B cell (primary cell): ENCODE measurements around the gene COL4A1. TPM values are rescaled to one million over a fixed set of nuclear protein-coding genes. Genes with fewer than 3 reads are reported as not detected.

Experiments used
- ATAC-seq: fragments of 200-7000 bp; cut with Tn5 transposase; one replicate; pipeline ENCODE4 v1.10.0; 2021; ENCODE audit warnings: low read depth, mild to moderate bottlenecking, moderate number of reproducible peaks, moderate library complexity
- CTCF ChIA-PET: fragments of 350-600 bp; sonication (Branson Sonifier 250); formaldehyde crosslinking; loops from one replicate; lab custom pipeline; 2021; ENCODE audit warnings: antibody characterized with exemption, inconsistent platforms; lab: Charles Lee
- POLR2A ChIA-PET: fragments of 350-600 bp; sonication (Branson Sonifier 250); formaldehyde crosslinking; loops from one replicate; lab custom pipeline; 2021; ENCODE audit warnings: antibody characterized with exemption; lab: Charles Lee
- DNase-seq: peaks from one replicate; pipeline ENCODE4 v3.0.0; 2013
- H2AFZ ChIP-seq: 2 replicates; pipeline ENCODE4 v1.6.1; 2012; ENCODE audit warnings: mild to moderate bottlenecking, low read depth, low read length; ENCODE audit not compliant: insufficient read depth, poor library complexity, severe bottlenecking
- H3K27ac ChIP-seq, 2 donors: 1 replicate in 1 of 2; 2 replicates in 1 of 2; pipeline ENCODE4 v1.5.1; 2012 to 2013; ENCODE audit warnings: low read length in 2 of 2, mild to moderate bottlenecking in 2 of 2, moderate library complexity in 1 of 2
- H3K27me3 ChIP-seq, 4 experiments: fragments of 200-600 bp in 1 of 4; sonication (generic) in 1 of 4; replicated peaks in 1 of 4; 1 replicate in 2 of 4; 2 replicates in 2 of 4; pipeline versions ENCODE4 v1.6.1 to v1.7.0; 2013 to 2016; ENCODE audit warnings: low read length in 3 of 4, mild to moderate bottlenecking in 2 of 4, mixed read lengths in 1 of 4, moderate library complexity in 1 of 4; ENCODE audit not compliant: insufficient read depth in 4 of 4, control insufficient read depth in 3 of 4; ENCODE audit errors: control extremely low read depth in 1 of 4
- H3K36me3 ChIP-seq, 2 experiments: replicated peaks in 1 of 2; 1 replicate in 1 of 2; 2 replicates in 1 of 2; pipeline versions ENCODE4 v1.6.1 to v1.7.1; 2013; ENCODE audit warnings: low read length in 1 of 2; ENCODE audit not compliant: insufficient read depth in 2 of 2, control insufficient read depth in 1 of 2; ENCODE audit errors: control extremely low read depth in 1 of 2, extremely low read depth in 1 of 2
- H3K4me1 ChIP-seq, 2 donors: fragments of 200-600 bp in 1 of 2; sonication (generic) in 1 of 2; 1 replicate in 1 of 2; 2 replicates in 1 of 2; pipeline versions ENCODE4 v1.5.1 to v1.6.1; 2013 to 2017; ENCODE audit warnings: low read length in 2 of 2; ENCODE audit not compliant: control insufficient read depth in 2 of 2, insufficient read depth in 2 of 2
- H3K4me2 ChIP-seq: replicated peaks from 2 replicates; pipeline ENCODE3; 2012; ENCODE audit warnings: mild to moderate bottlenecking, low read depth, low read length; ENCODE audit not compliant: poor library complexity, severe bottlenecking
- H3K4me3 ChIP-seq, 5 experiments: fragments of 200-600 bp in 1 of 5; sonication (generic) in 1 of 5; 1 replicate in 3 of 5; 2 replicates in 2 of 5; pipeline versions ENCODE4 v1.5.1 to v1.7.0; 2011 to 2016; ENCODE audit warnings: low read length in 4 of 5, mild to moderate bottlenecking in 4 of 5, low read depth in 2 of 5, control low read depth in 1 of 5, moderate library complexity in 1 of 5; ENCODE audit not compliant: insufficient read depth in 1 of 5; ENCODE audit errors: control extremely low read depth in 1 of 5, extremely low read depth in 1 of 5
- H3K79me2 ChIP-seq: fragments of 200-600 bp; sonication (generic); one replicate; pipeline ENCODE4 v1.6.0; 2016; ENCODE audit warnings: low read length; ENCODE audit not compliant: control insufficient read depth, insufficient read depth
- H3K9ac ChIP-seq: fragments of 200-600 bp; sonication (generic); 2 replicates; pipeline ENCODE4 v1.6.1; 2017; ENCODE audit warnings: mild to moderate bottlenecking, low read length, moderate library complexity
- H3K9me3 ChIP-seq, 3 donors: one replicate each; pipeline versions ENCODE4 v1.6.1 to v1.7.1; 2013; ENCODE audit warnings: low read length in 2 of 3; ENCODE audit not compliant: control insufficient read depth in 2 of 3, insufficient read depth in 1 of 3; ENCODE audit errors: control extremely low read depth in 1 of 3
- H4K20me1 ChIP-seq: 2 replicates; pipeline ENCODE4 v1.6.0; 2012; ENCODE audit warnings: mild to moderate bottlenecking, low read length; ENCODE audit not compliant: insufficient read depth, control insufficient read depth, poor library complexity, severe bottlenecking
- H3K27ac Mint-ChIP-seq: one replicate; pipeline ENCODE4 v1.8.0; 2021; ENCODE audit warnings: mixed read lengths
- H3K27me3 Mint-ChIP-seq: one replicate; pipeline ENCODE4 v1.8.0; 2021; ENCODE audit warnings: mixed read lengths
- H3K4me1 Mint-ChIP-seq: one replicate; pipeline ENCODE4 v1.8.0; 2021; ENCODE audit warnings: mixed read lengths
- H3K4me3 Mint-ChIP-seq: one replicate; pipeline ENCODE4 v1.8.0; 2021; ENCODE audit warnings: mixed read lengths
- H3K9me3 Mint-ChIP-seq: one replicate; pipeline ENCODE4 v1.8.0; 2022; ENCODE audit warnings: mixed read lengths; ENCODE audit not compliant: insufficient read depth
- EZH2 ChIP-seq: IDR thresholded peaks from 2 replicates; pipeline ENCODE4 v1.6.1; 2012; ENCODE audit warnings: borderline replicate concordance, low read depth, mild to moderate bottlenecking, moderate library complexity, low read length; ENCODE audit not compliant: insufficient read depth, poor library complexity, severe bottlenecking
- WGBS: methylation state at CpG from one replicate; pipeline ENCODE4 v1.1.5; 2013; ENCODE audit warnings: missing lambda C conversion rate; ENCODE audit not compliant: insufficient coverage; 5-methylcytosine and 5-hydroxymethylcytosine counted together
- intact Hi-C: fragments of 100-400 bp; cut with micrococcal nuclease; formaldehyde crosslinking; loops from one replicate; pipeline ENCODE4 v1.10.0; 2022
- polyA plus RNA-seq: library from polyadenylated mRNA; depleted of rRNA; stranded (reverse); fragments of >200 nt; gene quantifications from 2 replicates; pipeline ENCODE4 v1.2.3, GENCODE V29; 2012
- total RNA-seq, 2 donors: library from RNA; stranded (reverse); fragments of 120-200 nt in 1 of 2; gene quantifications; 1 replicate in 1 of 2; 2 replicates in 1 of 2; pipeline versions ENCODE4 v1.2.3 to v1.2.4, GENCODE V29; 2013 to 2022
- TF ChIP-seq, protein P1 (sequence below): fragments of 200-600 bp; IDR thresholded peaks from one replicate; pipeline ENCODE4 v1.8.0; 2022; ENCODE audit warnings: antibody characterized with exemption, mild to moderate bottlenecking

Gene COL4A1
- total and polyA plus RNA-seq, 2 donors (not counting 1 experiment from before 2014, with no cell fraction given), result not detected

DNA sequence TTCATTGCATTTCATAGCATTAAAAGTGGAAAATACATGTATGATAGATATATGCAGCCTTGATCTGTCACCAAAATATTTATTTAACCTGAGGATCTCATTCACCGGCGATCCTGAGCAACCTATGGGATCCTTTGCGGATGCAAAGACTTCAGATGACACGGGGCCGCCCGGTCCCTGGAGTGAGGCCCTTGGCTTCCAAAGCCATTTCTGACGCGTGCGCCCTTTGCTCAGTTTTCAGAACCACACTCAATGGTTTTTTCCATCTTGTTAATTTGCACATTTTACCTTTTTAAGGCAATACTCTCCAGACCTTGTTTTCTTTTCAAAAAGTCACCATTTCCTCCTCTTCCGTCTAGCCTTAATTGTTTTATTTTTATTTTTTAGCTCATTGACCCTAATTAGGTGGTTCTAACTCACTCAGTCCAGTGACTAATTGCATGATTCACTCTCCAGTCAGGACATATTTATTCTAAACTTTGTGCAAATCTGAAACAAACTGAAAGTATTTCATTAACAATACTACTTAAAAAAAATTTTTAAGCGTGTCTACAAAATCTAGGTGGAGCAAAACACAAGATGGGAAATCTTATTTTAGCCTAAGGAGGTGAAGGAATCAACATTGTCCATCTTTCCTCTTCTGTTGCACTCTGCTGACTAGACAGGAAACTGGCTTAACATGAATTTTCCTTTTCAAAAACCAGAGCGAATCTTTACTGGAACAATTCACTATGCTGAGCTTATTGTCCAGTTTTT, 47.9 kb downstream of the COL4A1 start:
- TF ChIP-seq EZH2, result no peak
- TF ChIP-seq, protein P1, sequence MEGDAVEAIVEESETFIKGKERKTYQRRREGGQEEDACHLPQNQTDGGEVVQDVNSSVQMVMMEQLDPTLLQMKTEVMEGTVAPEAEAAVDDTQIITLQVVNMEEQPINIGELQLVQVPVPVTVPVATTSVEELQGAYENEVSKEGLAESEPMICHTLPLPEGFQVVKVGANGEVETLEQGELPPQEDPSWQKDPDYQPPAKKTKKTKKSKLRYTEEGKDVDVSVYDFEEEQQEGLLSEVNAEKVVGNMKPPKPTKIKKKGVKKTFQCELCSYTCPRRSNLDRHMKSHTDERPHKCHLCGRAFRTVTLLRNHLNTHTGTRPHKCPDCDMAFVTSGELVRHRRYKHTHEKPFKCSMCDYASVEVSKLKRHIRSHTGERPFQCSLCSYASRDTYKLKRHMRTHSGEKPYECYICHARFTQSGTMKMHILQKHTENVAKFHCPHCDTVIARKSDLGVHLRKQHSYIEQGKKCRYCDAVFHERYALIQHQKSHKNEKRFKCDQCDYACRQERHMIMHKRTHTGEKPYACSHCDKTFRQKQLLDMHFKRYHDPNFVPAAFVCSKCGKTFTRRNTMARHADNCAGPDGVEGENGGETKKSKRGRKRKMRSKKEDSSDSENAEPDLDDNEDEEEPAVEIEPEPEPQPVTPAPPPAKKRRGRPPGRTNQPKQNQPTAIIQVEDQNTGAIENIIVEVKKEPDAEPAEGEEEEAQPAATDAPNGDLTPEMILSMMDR, result no peak

DNA sequence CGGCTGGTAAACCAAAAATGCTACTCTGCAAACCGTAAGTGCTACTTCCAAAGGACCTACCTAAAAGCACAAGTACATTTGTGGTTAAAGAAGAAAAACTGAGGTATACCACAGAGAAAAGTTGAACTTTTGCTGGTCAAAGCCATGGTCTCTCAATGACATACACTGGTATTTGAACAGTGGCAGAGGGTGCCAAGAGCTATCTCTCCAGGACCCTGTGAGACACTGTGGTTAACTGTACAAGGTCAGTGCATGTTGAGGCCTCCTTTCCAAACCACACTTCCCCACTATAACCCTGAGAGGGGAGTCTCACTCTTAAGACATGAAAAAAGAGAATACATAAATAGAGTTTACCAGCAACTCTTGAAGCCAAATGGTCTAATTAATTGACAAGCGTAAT, 49.5 kb downstream of the COL4A1 start:
- Histone ChIP-seq H3K36me3 (no peaks in the 10 kb centered on the region), H3K27ac (no peak overlapping the region), H2AFZ (no peak overlapping the region), H3K4me1 (no peaks in the 10 kb centered on the region), H3K79me2 (no peaks in the 10 kb centered on the region), H3K9me3 (peaks cover 0 to 6% (median 0%) of the 10 kb centered on the region in 3 donors), H3K4me3 (no peak overlapping the region), H3K27me3 (peaks cover 0 to 2% (median 0%) of the 10 kb centered on the region in 4 experiments), H3K4me2 (no peak overlapping the region), H3K9ac (no peak overlapping the region), H4K20me1 (no peaks in the 10 kb centered on the region)
- no peak for ATAC-seq
- Mint-ChIP-seq H3K9me3 (no peaks in the 10 kb centered on the region), H3K27ac (no peak overlapping the region), H3K27me3 (peaks cover 14% of the 10 kb centered on the region), H3K4me3 (no peak overlapping the region), H3K4me1 (no peaks in the 10 kb centered on the region)
- no peak for DNase-seq
- WGBS, result no CpG with 5 or more reads among the region's 3 CpGs
- POLR2A ChIA-PET, result no interaction called here
- intact Hi-C loops, result no loop called here
- CTCF ChIA-PET, result no interaction called here
- TF ChIP-seq, protein P1, result no peak
- no peak for TF ChIP-seq EZH2

More for the DNA sequence above, 47.9 kb downstream of the COL4A1 start:
- Histone ChIP-seq H3K4me1 (no peaks in the 10 kb centered on the region), H3K9me3 (peaks cover 0 to 6% (median 0%) of the 10 kb centered on the region in 3 donors), H3K27me3 (peaks cover 0 to 2% (median 0%) of the 10 kb centered on the region in 4 experiments), H3K4me3 (no peak overlapping the region), H3K9ac (no peak overlapping the region), H3K4me2 (no peak overlapping the region), H3K79me2 (no peaks in the 10 kb centered on the region), H4K20me1 (no peaks in the 10 kb centered on the region), H2AFZ (no peak overlapping the region), H3K36me3 (no peaks in the 10 kb centered on the region), H3K27ac (no peak overlapping the region)
- no peak for ATAC-seq
- POLR2A ChIA-PET, result no interaction called here
- DNase-seq, result no peak
- CTCF ChIA-PET, result no interaction called here
- H3K9me3 Mint-ChIP-seq, result no peaks in the 10 kb centered on the region
- H3K27me3 Mint-ChIP-seq, result peaks cover 21% of the 10 kb centered on the region
- H3K27ac Mint-ChIP-seq, result no peak overlapping the region
- H3K4me3 Mint-ChIP-seq, result no peak overlapping the region
- no peaks in the 10 kb centered on the region for H3K4me1 Mint-ChIP-seq
- 92% methylated on average over 6 of the region's 12 CpGs for WGBS
- intact Hi-C loops, result no loop called here
